Uterus (tissue), 2 donors: Measurements from ENCODE around the gene BEST1.

Experiments used
- POLR2A ChIP-seq, 2 donors: fragments of 450-650 bp; IDR thresholded peaks; one replicate each; pipeline ENCODE4 v1.6.1; 2016; ENCODE audit warnings: antibody characterized with exemption in 2 of 2, mild to moderate bottlenecking in 1 of 2, moderate library complexity in 1 of 2
- TF ChIP-seq, protein P1 (sequence below), 4 experiments: fragments of 200-600 bp in 2 of 4; fragments of 450-650 bp in 2 of 4; sonication (generic) in 2 of 4; IDR thresholded peaks; one replicate each; pipeline ENCODE4 v1.5.1; 2016 to 2019; ENCODE audit warnings: antibody characterized with exemption in 4 of 4, mild to moderate bottlenecking in 2 of 4, moderate library complexity in 1 of 4

- TF ChIP-seq, protein P1, sequence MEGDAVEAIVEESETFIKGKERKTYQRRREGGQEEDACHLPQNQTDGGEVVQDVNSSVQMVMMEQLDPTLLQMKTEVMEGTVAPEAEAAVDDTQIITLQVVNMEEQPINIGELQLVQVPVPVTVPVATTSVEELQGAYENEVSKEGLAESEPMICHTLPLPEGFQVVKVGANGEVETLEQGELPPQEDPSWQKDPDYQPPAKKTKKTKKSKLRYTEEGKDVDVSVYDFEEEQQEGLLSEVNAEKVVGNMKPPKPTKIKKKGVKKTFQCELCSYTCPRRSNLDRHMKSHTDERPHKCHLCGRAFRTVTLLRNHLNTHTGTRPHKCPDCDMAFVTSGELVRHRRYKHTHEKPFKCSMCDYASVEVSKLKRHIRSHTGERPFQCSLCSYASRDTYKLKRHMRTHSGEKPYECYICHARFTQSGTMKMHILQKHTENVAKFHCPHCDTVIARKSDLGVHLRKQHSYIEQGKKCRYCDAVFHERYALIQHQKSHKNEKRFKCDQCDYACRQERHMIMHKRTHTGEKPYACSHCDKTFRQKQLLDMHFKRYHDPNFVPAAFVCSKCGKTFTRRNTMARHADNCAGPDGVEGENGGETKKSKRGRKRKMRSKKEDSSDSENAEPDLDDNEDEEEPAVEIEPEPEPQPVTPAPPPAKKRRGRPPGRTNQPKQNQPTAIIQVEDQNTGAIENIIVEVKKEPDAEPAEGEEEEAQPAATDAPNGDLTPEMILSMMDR (IDR thresholded peaks at IDR 0.05) = peak in 2 of 4 experiments; percentile 2 to 34
- peak; percentile 97 to 100 for TF ChIP-seq POLR2A (IDR thresholded peaks at IDR 0.05)
Observed at GRCh38 chr11:61967116-61967923, 17.2 kb downstream of the BEST1 start, which contains the start of gene FTH1.
